Osteocyte (in vitro differentiated cells): ENCODE results near the gene GPC5. TPM values are rescaled to one million over a fixed set of nuclear protein-coding genes. Genes with fewer than 3 reads are reported as not detected.

Experiments
- DNase-seq: peaks from one replicate; pipeline ENCODE4 v3.0.0; 2021; ENCODE audit warnings: mixed read lengths; ENCODE audit not compliant: unreplicated experiment; ENCODE audit errors: extremely low spot score
- H3K27ac Mint-ChIP-seq: one replicate; pipeline ENCODE4 v1.8.0; 2021; ENCODE audit warnings: mild to moderate bottlenecking, mixed read lengths; ENCODE audit not compliant: unreplicated experiment
- H3K27me3 Mint-ChIP-seq: one replicate; pipeline ENCODE4 v1.8.0; 2021; ENCODE audit warnings: mixed read lengths; ENCODE audit not compliant: unreplicated experiment
- H3K36me3 Mint-ChIP-seq: one replicate; pipeline ENCODE4 v1.8.0; 2021; ENCODE audit warnings: mixed read lengths; ENCODE audit not compliant: unreplicated experiment
- H3K4me1 Mint-ChIP-seq: one replicate; pipeline ENCODE4 v1.8.0; 2021; ENCODE audit warnings: mixed read lengths; ENCODE audit not compliant: unreplicated experiment
- H3K4me3 Mint-ChIP-seq: one replicate; pipeline ENCODE4 v1.8.0; 2021; ENCODE audit warnings: mild to moderate bottlenecking, moderate library complexity, mixed read lengths; ENCODE audit not compliant: unreplicated experiment
- H3K9me3 Mint-ChIP-seq: one replicate; pipeline ENCODE4 v1.8.0; 2021; ENCODE audit warnings: mixed read lengths; ENCODE audit not compliant: unreplicated experiment
- total RNA-seq: library from RNA; stranded (reverse); gene quantifications from 2 replicates; pipeline ENCODE4 v1.2.1, GENCODE V29; 2021
- TF ChIP-seq, protein P1 (sequence below): fragments of 200-600 bp; sonication (generic); IDR thresholded peaks from 2 replicates; pipeline ENCODE4 v1.5.0; 2021; ENCODE audit warnings: antibody characterized with exemption, mild to moderate bottlenecking, moderate library complexity

GPC5 gene
- total RNA-seq, 1 donor from 2014 or later: 12.9 TPM

DNA sequence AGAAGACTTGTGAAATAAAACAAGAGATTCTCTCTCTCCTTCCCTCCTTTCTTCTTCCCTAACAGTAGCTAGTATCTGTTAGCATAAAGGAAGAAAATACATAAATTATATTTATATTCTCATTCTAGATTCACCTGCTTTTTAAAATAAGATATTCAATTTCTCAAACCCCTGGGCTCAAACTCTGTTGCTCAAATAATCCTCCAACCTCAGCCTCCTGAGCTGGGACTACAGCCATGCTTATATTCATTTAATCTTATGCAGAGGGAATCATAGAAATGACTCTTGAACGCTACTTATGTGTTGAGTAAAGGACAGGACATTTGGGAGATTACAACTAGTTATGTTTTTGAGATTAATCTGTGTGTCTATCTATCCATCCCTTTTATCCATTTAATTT lies 56.2 kb downstream of the GPC5 start:
- no peaks in the 10 kb centered on the region for H3K27me3 Mint-ChIP-seq
- no peaks in the 10 kb centered on the region for H3K4me1 Mint-ChIP-seq
- no peak overlapping the region for H3K27ac Mint-ChIP-seq
- no peak overlapping the region for H3K4me3 Mint-ChIP-seq
- no peaks in the 10 kb centered on the region for H3K36me3 Mint-ChIP-seq
- TF ChIP-seq, protein P1, sequence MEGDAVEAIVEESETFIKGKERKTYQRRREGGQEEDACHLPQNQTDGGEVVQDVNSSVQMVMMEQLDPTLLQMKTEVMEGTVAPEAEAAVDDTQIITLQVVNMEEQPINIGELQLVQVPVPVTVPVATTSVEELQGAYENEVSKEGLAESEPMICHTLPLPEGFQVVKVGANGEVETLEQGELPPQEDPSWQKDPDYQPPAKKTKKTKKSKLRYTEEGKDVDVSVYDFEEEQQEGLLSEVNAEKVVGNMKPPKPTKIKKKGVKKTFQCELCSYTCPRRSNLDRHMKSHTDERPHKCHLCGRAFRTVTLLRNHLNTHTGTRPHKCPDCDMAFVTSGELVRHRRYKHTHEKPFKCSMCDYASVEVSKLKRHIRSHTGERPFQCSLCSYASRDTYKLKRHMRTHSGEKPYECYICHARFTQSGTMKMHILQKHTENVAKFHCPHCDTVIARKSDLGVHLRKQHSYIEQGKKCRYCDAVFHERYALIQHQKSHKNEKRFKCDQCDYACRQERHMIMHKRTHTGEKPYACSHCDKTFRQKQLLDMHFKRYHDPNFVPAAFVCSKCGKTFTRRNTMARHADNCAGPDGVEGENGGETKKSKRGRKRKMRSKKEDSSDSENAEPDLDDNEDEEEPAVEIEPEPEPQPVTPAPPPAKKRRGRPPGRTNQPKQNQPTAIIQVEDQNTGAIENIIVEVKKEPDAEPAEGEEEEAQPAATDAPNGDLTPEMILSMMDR: no peak
- DNase-seq: no peak
- peaks cover 5% of the 10 kb centered on the region for H3K9me3 Mint-ChIP-seq

DNA sequence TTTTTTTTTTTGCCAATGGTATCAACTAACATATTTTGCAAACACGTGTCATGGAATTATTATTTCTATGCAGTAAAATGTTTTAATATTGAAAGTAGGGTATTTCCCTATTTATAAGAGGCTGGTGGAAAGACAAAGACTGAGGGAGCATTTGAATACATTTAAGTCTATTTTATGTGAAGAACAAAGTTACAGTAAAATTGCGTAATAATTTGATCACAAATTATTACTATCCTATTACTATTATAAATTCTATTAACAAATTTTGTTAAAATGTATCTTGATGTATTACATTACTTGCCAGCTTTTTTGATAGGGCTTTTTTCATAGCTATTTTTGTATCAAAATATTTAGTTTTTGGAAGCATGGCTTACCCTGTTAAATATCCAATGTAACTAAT lies 58.4 kb downstream of the GPC5 start:
- DNase-seq: no peak
- H3K36me3 Mint-ChIP-seq: no peaks in the 10 kb centered on the region
- TF ChIP-seq, protein P1: no peak
- no peaks in the 10 kb centered on the region for H3K27me3 Mint-ChIP-seq
- H3K9me3 Mint-ChIP-seq: peaks cover 5% of the 10 kb centered on the region
- H3K4me1 Mint-ChIP-seq: peaks cover 2% of the 10 kb centered on the region
- no peak overlapping the region for H3K27ac Mint-ChIP-seq
- H3K4me3 Mint-ChIP-seq: no peak overlapping the region

DNA sequence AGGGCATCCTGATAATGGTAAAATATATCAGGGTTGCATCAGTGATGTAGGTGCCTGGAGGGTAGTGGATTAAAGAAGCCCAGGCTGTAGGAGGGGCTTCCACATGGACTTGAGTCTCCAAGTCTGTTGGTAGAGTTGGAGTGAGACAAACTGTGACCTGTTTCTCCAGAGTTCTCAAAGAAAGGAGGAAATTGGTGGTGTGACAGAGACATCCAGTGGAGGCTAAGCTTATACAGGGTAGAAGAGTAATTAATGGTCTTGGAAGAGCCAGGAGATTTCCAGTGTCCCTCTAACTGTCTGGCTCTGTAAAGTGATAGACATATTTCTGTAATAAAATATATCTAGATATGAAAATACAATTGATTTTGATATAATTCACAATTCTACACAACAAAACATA lies 61.1 kb downstream of the GPC5 start:
- DNase-seq: no peak
- TF ChIP-seq, protein P1: no peak
- Mint-ChIP-seq H3K27me3 (no peaks in the 10 kb centered on the region), H3K4me3 (no peak overlapping the region), H3K9me3 (peaks cover 5% of the 10 kb centered on the region), H3K27ac (no peak overlapping the region), H3K36me3 (no peaks in the 10 kb centered on the region), H3K4me1 (peaks cover 2% of the 10 kb centered on the region)

DNA sequence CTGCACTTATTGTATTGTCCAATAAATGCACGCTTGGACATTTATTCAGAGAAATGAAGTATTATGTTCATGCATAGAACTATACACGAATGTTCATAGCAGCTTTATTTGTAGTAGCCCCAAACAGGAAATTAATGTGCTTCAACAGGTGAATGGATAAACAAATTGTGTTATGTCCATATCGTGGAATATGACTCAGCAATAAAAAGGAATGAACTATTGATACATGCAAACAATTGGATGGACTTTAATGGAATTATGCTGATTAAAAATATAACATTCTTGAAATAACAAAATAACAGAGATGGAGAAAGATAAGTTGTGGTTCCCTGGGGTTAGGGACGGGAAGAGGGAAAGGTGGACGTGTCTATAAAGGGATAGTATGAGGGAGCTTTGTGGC lies 65.9 kb downstream of the GPC5 start:
- no peak overlapping the region for H3K27ac Mint-ChIP-seq
- TF ChIP-seq, protein P1: no peak
- H3K4me3 Mint-ChIP-seq: no peak overlapping the region
- peaks cover 6% of the 10 kb centered on the region for H3K4me1 Mint-ChIP-seq
- no peaks in the 10 kb centered on the region for H3K9me3 Mint-ChIP-seq
- no peaks in the 10 kb centered on the region for H3K27me3 Mint-ChIP-seq
- no peak for DNase-seq
- H3K36me3 Mint-ChIP-seq: no peaks in the 10 kb centered on the region

DNA sequence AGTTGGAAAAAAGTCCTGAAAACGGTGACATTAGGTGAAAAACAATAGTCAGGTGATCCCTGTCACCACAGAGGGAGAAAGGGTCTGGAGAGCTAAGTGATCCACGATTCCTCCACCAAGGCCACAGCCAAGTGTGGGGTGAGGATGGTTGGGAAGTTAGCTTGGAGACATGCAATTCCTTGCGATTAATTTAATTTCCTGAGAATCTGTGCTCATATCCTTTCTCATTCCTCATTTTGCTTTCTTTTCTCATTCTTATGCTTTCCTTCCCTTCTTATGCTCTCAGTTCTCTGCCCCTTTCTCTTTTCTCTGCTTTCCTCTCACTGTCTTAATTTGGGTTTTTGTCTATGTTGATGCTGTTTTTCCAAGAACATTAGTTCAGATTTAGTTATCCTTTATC lies 68.8 kb downstream of the GPC5 start:
- no peaks in the 10 kb centered on the region for H3K27me3 Mint-ChIP-seq
- no peak for DNase-seq
- H3K27ac Mint-ChIP-seq: no peak overlapping the region
- no peaks in the 10 kb centered on the region for H3K9me3 Mint-ChIP-seq
- TF ChIP-seq, protein P1: no peak
- H3K36me3 Mint-ChIP-seq: no peaks in the 10 kb centered on the region
- peaks cover 7% of the 10 kb centered on the region for H3K4me1 Mint-ChIP-seq
- no peak overlapping the region for H3K4me3 Mint-ChIP-seq
